Karpas-422 (cell line): ENCODE measurements around the gene ZNF160. TPM values are rescaled to one million over a fixed set of nuclear protein-coding genes. Genes with fewer than 3 reads are reported as not detected.
A peak's percentile ranks its signal among the peaks of the same experiment; 100 is the strongest.

Experiments used
- DNase-seq: peaks from one replicate; pipeline ENCODE4 v3.0.0-alpha.2; 2015
- H2AFZ ChIP-seq: fragments of 200-600 bp; sonication (generic); 2 replicates; pipeline ENCODE4 v1.6.1; 2014; ENCODE audit warnings: antibody characterized with exemption, low read length, mixed read lengths
- H3K27ac ChIP-seq: fragments of 200-600 bp; sonication (generic); 2 replicates; pipeline ENCODE4 v1.5.1; 2014; ENCODE audit warnings: mild to moderate bottlenecking, low read length, moderate library complexity
- H3K27me3 ChIP-seq: fragments of 200-600 bp; sonication (generic); 2 replicates; pipeline ENCODE4 v1.6.1; 2014; ENCODE audit warnings: low read length, mixed read lengths
- H3K36me3 ChIP-seq: fragments of 200-600 bp; sonication (generic); 2 replicates; pipeline ENCODE4 v1.6.1; 2014; ENCODE audit warnings: low read length, mixed read lengths; ENCODE audit not compliant: insufficient read depth
- H3K4me1 ChIP-seq: fragments of 200-600 bp; sonication (generic); 2 replicates; pipeline ENCODE4 v1.6.1; 2014; ENCODE audit warnings: mild to moderate bottlenecking, low read length, mixed read lengths
- H3K4me2 ChIP-seq: fragments of 200-600 bp; sonication (generic); 2 replicates; pipeline ENCODE4 v1.6.1; 2014; ENCODE audit warnings: low read length, low read depth, mild to moderate bottlenecking; ENCODE audit not compliant: poor library complexity, severe bottlenecking
- H3K4me3 ChIP-seq: fragments of 200-600 bp; sonication (generic); 2 replicates; pipeline ENCODE4 v1.5.1; 2014; ENCODE audit warnings: mild to moderate bottlenecking, antibody characterized with exemption, low read length, mixed read lengths
- H3K79me2 ChIP-seq: fragments of 200-600 bp; sonication (generic); 2 replicates; pipeline ENCODE4 v1.6.1; 2014; ENCODE audit warnings: mild to moderate bottlenecking, low read length, mixed read lengths
- H3K9ac ChIP-seq: fragments of 200-600 bp; sonication (generic); 2 replicates; pipeline ENCODE4 v1.6.0; 2014; ENCODE audit warnings: low read length
- H3K9me2 ChIP-seq: fragments of 200-600 bp; sonication (generic), shearing (Covaris generic); replicated peaks from 2 replicates; pipeline ENCODE4 v1.6.0; 2014; ENCODE audit warnings: mild to moderate bottlenecking, low read length, moderate library complexity; ENCODE audit not compliant: insufficient read depth
- H3K9me3 ChIP-seq: fragments of 300-700, 200-600 bp; sonication (generic); 2 replicates; pipeline ENCODE4 v1.6.1; 2014; ENCODE audit warnings: low read length, mixed read lengths
- H4K20me1 ChIP-seq: fragments of 200-600 bp; sonication (generic); 2 replicates; pipeline ENCODE4 v1.6.1; 2014; ENCODE audit warnings: mild to moderate bottlenecking, antibody characterized with exemption, low read length, low read depth; ENCODE audit not compliant: insufficient read depth
- total RNA-seq: library from RNA; depleted of rRNA; stranded (reverse); fragments of >200 nt; shearing (Covaris generic); gene quantifications from 2 replicates; pipeline ENCODE4 v1.2.3, GENCODE V29; 2014; ENCODE audit warnings: low replicate concordance; rRNA removed

ZNF160 gene
- total RNA-seq, 1 experiment from 2014 or later, result 122 TPM

GRCh38 chr19:53019684-53020083, 83.5 kb downstream of the ZNF160 start:
- Histone ChIP-seq H2AFZ (no peak overlapping the region), H3K9me2 (no peaks in the 10 kb centered on the region), H3K27ac (no peak overlapping the region), H3K9ac (no peak overlapping the region), H3K4me3 (no peak overlapping the region), H3K9me3 (no peaks in the 10 kb centered on the region), H3K4me1 (no peaks in the 10 kb centered on the region), H3K36me3 (no peaks in the 10 kb centered on the region), H3K4me2 (no peak overlapping the region), H4K20me1 (no peaks in the 10 kb centered on the region), H3K79me2 (no peaks in the 10 kb centered on the region), H3K27me3 (no peaks in the 10 kb centered on the region)
- DNase-seq, result peak; percentile 87

Other genes with a start within 250 kb of the ZNF160 start
- gene ZNF468, start 245.8 kb downstream of the ZNF160 start, total RNA-seq, result 38.3 and 55.2 TPM in 2 replicates
- gene ZNF320, start 205.8 kb downstream of the ZNF160 start, total RNA-seq, result 18.9 and 23.7 TPM in 2 replicates
- gene ZNF888, start 180.0 kb downstream of the ZNF160 start, total RNA-seq, result 6.0 and 10.5 TPM in 2 replicates
- gene ZNF816, start 140.5 kb downstream of the ZNF160 start, total RNA-seq, result 15.2 and 20.0 TPM in 2 replicates
- gene ERVV-1, start 89.5 kb downstream of the ZNF160 start, total RNA-seq, result 0.52 and 2.7 TPM in 2 replicates
- 0.29 TPM in 1 of 2 replicates, not detected in the other for gene ERVV-2, start 58.7 kb downstream of the ZNF160 start, total RNA-seq
- gene ZNF415, start 29.5 kb upstream of the ZNF160 start, total RNA-seq, result 9.1 and 11.1 TPM in 2 replicates
- gene ZNF347, start 55.6 kb upstream of the ZNF160 start, total RNA-seq, result 11.3 and 17.6 TPM in 2 replicates
- 9.3 and 52.1 TPM in 2 replicates for gene ZNF665, start 89.9 kb upstream of the ZNF160 start, total RNA-seq
- not detected in 2 replicates for gene ZNF677, start 151.5 kb upstream of the ZNF160 start, total RNA-seq
- gene VN1R2, start 154.9 kb upstream of the ZNF160 start, total RNA-seq, result not detected in 2 replicates
- not detected in 2 replicates for gene VN1R4, start 164.3 kb upstream of the ZNF160 start, total RNA-seq
- gene ZNF845, start 230.3 kb upstream of the ZNF160 start, total RNA-seq, result 8.9 and 18.7 TPM in 2 replicates